GM12878 (cell line): ENCODE results near the gene FHIP1B. TPM values are rescaled to one million over a fixed set of nuclear protein-coding genes. Genes with fewer than 3 reads are reported as not detected.

Experiments used
- ATAC-seq: fragments of 200-7000 bp; cut with Tn5 transposase; 3 replicates; pipeline ENCODE4 v1.9.1; 2020; ENCODE audit warnings: mild to moderate bottlenecking, moderate library complexity
- BruUV-seq: library from RNA; stranded (reverse); fragments of 400-500 nt; replicated peaks from 2 replicates; lab custom pipeline; 2021; lab: Mats Ljungman, UMichigan
- CTCF ChIA-PET: fragments of 300-600 bp; sonication (Branson Sonifier 250); formaldehyde crosslinking; extraction: SDS; loops from one replicate; lab custom pipeline; 2021; ENCODE audit warnings: inconsistent platforms; lab: Yijun Ruan, JAX
- POLR2A ChIA-PET: fragments of 350-600 bp; formaldehyde crosslinking; extraction: SDS; loops from one replicate; lab custom pipeline; 2021; ENCODE audit warnings: inconsistent platforms; lab: Charles Lee
- RAD21 ChIA-PET: fragments of 300-600 bp; sonication (Branson Sonifier 250); formaldehyde crosslinking; loops from one replicate; lab custom pipeline; 2023; ENCODE audit warnings: antibody characterized with exemption; ENCODE audit not compliant: unreplicated experiment; lab: Charles Lee
- SMC1A ChIA-PET: fragments of 300-600 bp; sonication (Branson Sonifier 250); formaldehyde crosslinking; loops from one replicate; lab custom pipeline; 2023; ENCODE audit not compliant: unreplicated experiment, uncharacterized antibody; lab: Charles Lee
- DNase-seq: peaks from one replicate; pipeline ENCODE4 v3.0.0-alpha.2; 2011; ENCODE audit warnings: low read depth, low spot score
- FAIRE-seq: peaks from 3 replicates; lab custom pipeline; 2011; peaks lifted over from hg19 to GRCh38; lab: Jason Lieb, UNC
- H2AFZ ChIP-seq: 2 replicates; pipeline ENCODE4 v1.6.0; 2011; ENCODE audit warnings: low read depth, low read length, control low read depth; ENCODE audit not compliant: control insufficient read depth
- H3K27ac ChIP-seq: 2 replicates; pipeline ENCODE4 v1.5.1; 2011; ENCODE audit warnings: control low read depth; ENCODE audit not compliant: control insufficient read depth, insufficient read depth
- H3K27me3 ChIP-seq, 2 experiments: replicated peaks in 1 of 2; 2 replicates each; pipeline versions ENCODE4 v1.6.0 to v1.6.1; 2011; ENCODE audit warnings: low read length in 1 of 2; ENCODE audit not compliant: control insufficient read depth in 2 of 2, insufficient read depth in 2 of 2
- H3K36me3 ChIP-seq, 2 experiments: 2 replicates each; pipeline ENCODE4 v1.5.1; 2011; ENCODE audit warnings: low read length in 1 of 2; ENCODE audit not compliant: control insufficient read depth in 2 of 2, insufficient read depth in 2 of 2
- H3K4me1 ChIP-seq: 2 replicates; pipeline ENCODE4 v1.6.1; 2011; ENCODE audit warnings: mild to moderate bottlenecking, low read length, moderate library complexity, mixed read lengths; ENCODE audit not compliant: control insufficient read depth, insufficient read depth
- H3K4me2 ChIP-seq: 2 replicates; pipeline ENCODE4 v1.6.0; 2011; ENCODE audit warnings: control low read depth; ENCODE audit not compliant: control insufficient read depth, insufficient read depth
- H3K4me3 ChIP-seq: fragments of 200-600 bp; sonication (generic); 2 replicates; pipeline ENCODE4 v1.5.1; 2016
- H3K79me2 ChIP-seq: 2 replicates; pipeline ENCODE4 v1.6.0; 2011; ENCODE audit warnings: low read length; ENCODE audit not compliant: control insufficient read depth, insufficient read depth
- H3K9ac ChIP-seq: 2 replicates; pipeline ENCODE4 v1.8.0; 2011; ENCODE audit warnings: low read length, control low read depth, mixed read lengths; ENCODE audit not compliant: control insufficient read depth, insufficient read depth
- H3K9me3 ChIP-seq: replicated peaks from 3 replicates; pipeline ENCODE4 v1.5.1; 2011; ENCODE audit warnings: mild to moderate bottlenecking, low read length; ENCODE audit not compliant: control insufficient read depth, insufficient read depth
- H4K20me1 ChIP-seq: 2 replicates; pipeline ENCODE4 v1.6.0; 2011; ENCODE audit not compliant: control insufficient read depth, insufficient read depth
- CREM ChIP-seq: IDR thresholded peaks from 2 replicates; pipeline ENCODE4 v1.6.1; 2014; ENCODE audit warnings: antibody characterized with exemption, low read depth
- POLR2A ChIP-seq: IDR thresholded peaks from 2 replicates; pipeline ENCODE4 v1.6.1; 2011; ENCODE audit warnings: low read depth, mild to moderate bottlenecking, low read length
- SP1 ChIP-seq: IDR thresholded peaks from one replicate; pipeline ENCODE4 v1.6.1; 2011; ENCODE audit warnings: low read depth, low read length
- SREBF1 ChIP-seq: IDR thresholded peaks from 2 replicates; pipeline ENCODE4 v1.6.1; 2012; ENCODE audit warnings: mild to moderate bottlenecking, low read length
- TCF7 ChIP-seq: IDR thresholded peaks from 2 replicates; pipeline ENCODE4 v1.6.1; 2014; ENCODE audit warnings: antibody characterized with exemption, borderline replicate concordance
- WGBS: methylation state at CpG from one replicate; pipeline ENCODE4 v1.1.6; 2016; ENCODE audit warnings: low lambda C conversion rate; ENCODE audit not compliant: insufficient replicate concordance, insufficient coverage; ENCODE audit errors: missing lambda C conversion rate; 5-methylcytosine and 5-hydroxymethylcytosine counted together
- in situ Hi-C: fragments of 300-500 bp; cut with MboI; formaldehyde crosslinking; loops from 9 replicates; pipeline ENCODE4 v1.14.3; 2018; ENCODE audit warnings: mixed read lengths
- intact Hi-C: fragments of 100-400 bp; cut with micrococcal nuclease; formaldehyde crosslinking; loops from one replicate; pipeline ENCODE4 v1.14.2; 2022; ENCODE audit not compliant: unreplicated experiment
- polyA plus RNA-seq, 11 experiments: library from polyadenylated mRNA; depleted of rRNA in 4 of 11; unstranded in 6 of 11; stranded (reverse) in 5 of 11; fragments of >200 nt; fragmentation: Nextera tagmentation in 4 of 11; fragmentation: Illumina TruSeq in 1 of 11; extraction: Ambion mirVana in 4 of 11; extraction: Trizol in 1 of 11; gene quantifications; 1 replicate in 1 of 11; 2 replicates in 10 of 11; pipeline versions ENCODE4 v1.2.1 to v1.2.3, GENCODE V29; 2011 to 2016; ENCODE audit warnings: inconsistent platforms in 2 of 11, missing spikeins in 2 of 11, low read depth in 1 of 11
- total RNA-seq, 4 experiments: library from RNA; depleted of rRNA in 3 of 4; stranded (reverse); fragments of >200 nt in 3 of 4; fragmentation: Illumina TruSeq in 1 of 4; extraction: Trizol in 1 of 4; gene quantifications; 2 replicates each; pipeline versions ENCODE4 v1.2.1 to v1.2.3, GENCODE V29; 2013 to 2021
- TF ChIP-seq, protein P1 (sequence below): fragments of 450-650 bp; formaldehyde crosslinking; IDR thresholded peaks from 2 replicates; pipeline ENCODE4 v1.4.0; 2020; ENCODE audit warnings: mild to moderate bottlenecking, moderate library complexity
- TF ChIP-seq, protein P2 (sequence below): fragments of 450-650 bp; formaldehyde crosslinking; IDR thresholded peaks from 2 replicates; pipeline ENCODE4 v1.5.0; 2022; ENCODE audit warnings: mild to moderate bottlenecking, missing genetic modification characterization

Gene FHIP1B
- total and polyA plus RNA-seq, 10 of the 15 experiments (the other 5 are each of a cell fraction or from before 2014, with no cell fraction given): 0.90 to 28.1 (median 11.1) TPM

DNA sequence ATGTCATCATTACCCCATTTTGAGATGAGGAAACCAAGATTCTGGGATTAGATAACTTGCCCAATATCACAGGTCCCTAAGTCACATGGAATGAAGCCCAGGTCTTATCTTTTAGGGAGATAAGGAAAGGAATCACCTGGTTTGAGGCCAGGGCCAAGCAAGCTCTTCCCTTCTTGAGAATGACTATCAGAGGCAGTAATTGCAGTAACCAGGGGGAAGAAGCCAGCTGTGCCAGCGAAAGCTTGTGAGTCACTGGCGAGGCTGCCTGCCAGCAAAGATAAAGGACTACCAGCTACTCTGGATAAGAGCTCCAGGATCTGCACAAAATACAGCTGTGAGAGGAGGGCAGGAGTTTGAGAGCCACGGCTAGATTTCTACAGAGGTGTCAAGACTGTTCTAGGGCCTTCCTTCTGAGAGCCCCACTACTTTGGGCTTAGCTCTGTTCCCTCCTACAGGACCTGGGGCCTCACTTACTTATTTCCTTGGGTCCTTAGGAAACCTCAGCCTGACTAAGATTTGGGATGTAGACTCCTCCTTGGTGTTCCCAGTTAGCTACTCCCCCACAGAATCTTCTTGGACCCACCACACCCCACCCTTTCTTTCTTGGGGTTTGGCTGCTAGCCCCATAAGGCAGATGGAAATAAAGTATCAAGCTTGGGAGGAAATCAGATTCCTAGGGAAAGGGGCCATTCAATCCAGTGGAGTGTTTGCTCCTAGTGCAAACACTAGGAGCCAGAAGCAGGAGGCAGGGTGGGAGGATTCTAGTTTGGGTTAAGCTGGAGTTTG lies 15.5 kb upstream of the FHIP1B start:
- WGBS: 63% methylated on average over 3 of the region's 3 CpGs

More for the DNA sequence above, 15.5 kb upstream of the FHIP1B start:
- no peak overlapping the region for H3K9ac ChIP-seq
- no peak overlapping the region for H3K27ac ChIP-seq
- POLR2A ChIA-PET: no interaction called here
- H3K36me3 ChIP-seq: no peaks in the 10 kb centered on the region
- CTCF ChIA-PET: interaction anchor here (0.7 to 5.0 kb wide), 18 partner anchors 10 to 193 kb away, joined by 3 to 61 read pairs (median 6); partner anchors contain the start of genes CAVIN3, CNGA4 and FHIP1B
- intact Hi-C loops: no loop called here
- RAD21 ChIA-PET: interaction anchor here (4.7 kb wide), 1 partner anchor 103 kb away, joined by 34 read pairs; no protein-coding TSS in a partner anchor
- H4K20me1 ChIP-seq: no peaks in the 10 kb centered on the region
- DNase-seq (no peak), FAIRE-seq (no peak), ATAC-seq (no peak)
- no peaks in the 10 kb centered on the region for H3K27me3 ChIP-seq
- H3K4me3 ChIP-seq: no peak overlapping the region
- no peaks in the 10 kb centered on the region for H3K4me1 ChIP-seq
- SMC1A ChIA-PET: interaction anchor here (0.8 to 4.2 kb wide), 7 partner anchors 12 to 104 kb away, joined by 3 to 26 read pairs (median 6); partner anchors contain the start of gene FHIP1B
- no peaks in the 10 kb centered on the region for H3K79me2 ChIP-seq
- TF ChIP-seq SREBF1 (no peak), SP1 (no peak), CREM (no peak), POLR2A (no peak), TCF7 (no peak)
- TF ChIP-seq, protein P1, sequence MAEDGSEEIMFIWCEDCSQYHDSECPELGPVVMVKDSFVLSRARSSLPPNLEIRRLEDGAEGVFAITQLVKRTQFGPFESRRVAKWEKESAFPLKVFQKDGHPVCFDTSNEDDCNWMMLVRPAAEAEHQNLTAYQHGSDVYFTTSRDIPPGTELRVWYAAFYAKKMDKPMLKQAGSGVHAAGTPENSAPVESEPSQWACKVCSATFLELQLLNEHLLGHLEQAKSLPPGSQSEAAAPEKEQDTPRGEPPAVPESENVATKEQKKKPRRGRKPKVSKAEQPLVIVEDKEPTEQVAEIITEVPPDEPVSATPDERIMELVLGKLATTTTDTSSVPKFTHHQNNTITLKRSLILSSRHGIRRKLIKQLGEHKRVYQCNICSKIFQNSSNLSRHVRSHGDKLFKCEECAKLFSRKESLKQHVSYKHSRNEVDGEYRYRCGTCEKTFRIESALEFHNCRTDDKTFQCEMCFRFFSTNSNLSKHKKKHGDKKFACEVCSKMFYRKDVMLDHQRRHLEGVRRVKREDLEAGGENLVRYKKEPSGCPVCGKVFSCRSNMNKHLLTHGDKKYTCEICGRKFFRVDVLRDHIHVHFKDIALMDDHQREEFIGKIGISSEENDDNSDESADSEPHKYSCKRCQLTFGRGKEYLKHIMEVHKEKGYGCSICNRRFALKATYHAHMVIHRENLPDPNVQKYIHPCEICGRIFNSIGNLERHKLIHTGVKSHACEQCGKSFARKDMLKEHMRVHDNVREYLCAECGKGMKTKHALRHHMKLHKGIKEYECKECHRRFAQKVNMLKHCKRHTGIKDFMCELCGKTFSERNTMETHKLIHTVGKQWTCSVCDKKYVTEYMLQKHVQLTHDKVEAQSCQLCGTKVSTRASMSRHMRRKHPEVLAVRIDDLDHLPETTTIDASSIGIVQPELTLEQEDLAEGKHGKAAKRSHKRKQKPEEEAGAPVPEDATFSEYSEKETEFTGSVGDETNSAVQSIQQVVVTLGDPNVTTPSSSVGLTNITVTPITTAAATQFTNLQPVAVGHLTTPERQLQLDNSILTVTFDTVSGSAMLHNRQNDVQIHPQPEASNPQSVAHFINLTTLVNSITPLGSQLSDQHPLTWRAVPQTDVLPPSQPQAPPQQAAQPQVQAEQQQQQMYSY (CRISPR knock-in tag): no peak
- TF ChIP-seq, protein P2, sequence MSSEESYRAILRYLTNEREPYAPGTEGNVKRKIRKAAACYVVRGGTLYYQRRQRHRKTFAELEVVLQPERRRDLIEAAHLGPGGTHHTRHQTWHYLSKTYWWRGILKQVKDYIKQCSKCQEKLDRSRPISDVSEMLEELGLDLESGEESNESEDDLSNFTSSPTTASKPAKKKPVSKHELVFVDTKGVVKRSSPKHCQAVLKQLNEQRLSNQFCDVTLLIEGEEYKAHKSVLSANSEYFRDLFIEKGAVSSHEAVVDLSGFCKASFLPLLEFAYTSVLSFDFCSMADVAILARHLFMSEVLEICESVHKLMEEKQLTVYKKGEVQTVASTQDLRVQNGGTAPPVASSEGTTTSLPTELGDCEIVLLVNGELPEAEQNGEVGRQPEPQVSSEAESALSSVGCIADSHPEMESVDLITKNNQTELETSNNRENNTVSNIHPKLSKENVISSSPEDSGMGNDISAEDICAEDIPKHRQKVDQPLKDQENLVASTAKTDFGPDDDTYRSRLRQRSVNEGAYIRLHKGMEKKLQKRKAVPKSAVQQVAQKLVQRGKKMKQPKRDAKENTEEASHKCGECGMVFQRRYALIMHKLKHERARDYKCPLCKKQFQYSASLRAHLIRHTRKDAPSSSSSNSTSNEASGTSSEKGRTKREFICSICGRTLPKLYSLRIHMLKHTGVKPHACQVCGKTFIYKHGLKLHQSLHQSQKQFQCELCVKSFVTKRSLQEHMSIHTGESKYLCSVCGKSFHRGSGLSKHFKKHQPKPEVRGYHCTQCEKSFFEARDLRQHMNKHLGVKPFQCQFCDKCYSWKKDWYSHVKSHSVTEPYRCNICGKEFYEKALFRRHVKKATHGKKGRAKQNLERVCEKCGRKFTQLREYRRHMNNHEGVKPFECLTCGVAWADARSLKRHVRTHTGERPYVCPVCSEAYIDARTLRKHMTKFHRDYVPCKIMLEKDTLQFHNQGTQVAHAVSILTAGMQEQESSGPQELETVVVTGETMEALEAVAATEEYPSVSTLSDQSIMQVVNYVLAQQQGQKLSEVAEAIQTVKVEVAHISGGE (CRISPR knock-in tag): no peak
- H3K9me3 ChIP-seq: no peaks in the 10 kb centered on the region
- in situ Hi-C loops: loop anchor here (5.0 kb wide), 1 partner anchor 102 kb away; no protein-coding TSS in a partner anchor
- H2AFZ ChIP-seq: no peak overlapping the region
- BruUV-seq: no TSS peak
- H3K4me2 ChIP-seq: no peak overlapping the region
